ENCODE results near the gene OCA2.

DNA sequence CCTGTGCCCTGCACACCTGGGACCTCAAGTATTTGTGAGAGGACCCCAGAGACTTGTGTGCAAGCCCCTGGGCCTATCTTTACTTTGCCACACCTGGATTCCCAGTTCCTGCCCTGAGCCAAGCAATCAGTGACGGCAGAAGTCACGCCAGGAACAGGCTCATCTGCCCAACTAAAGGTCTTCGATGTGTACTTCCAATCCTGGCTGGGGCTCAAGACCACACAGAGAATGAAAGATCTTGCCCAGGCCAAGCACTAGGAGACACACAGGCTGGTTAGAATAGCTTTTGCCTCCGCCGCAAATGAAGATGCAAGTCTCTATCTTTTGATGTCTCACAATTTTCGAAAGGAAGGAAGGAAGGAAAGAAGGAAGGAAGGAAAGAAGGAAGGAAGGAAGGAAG lies 228.8 kb downstream of the OCA2 start:
- TF ChIP-seq, protein P1, sequence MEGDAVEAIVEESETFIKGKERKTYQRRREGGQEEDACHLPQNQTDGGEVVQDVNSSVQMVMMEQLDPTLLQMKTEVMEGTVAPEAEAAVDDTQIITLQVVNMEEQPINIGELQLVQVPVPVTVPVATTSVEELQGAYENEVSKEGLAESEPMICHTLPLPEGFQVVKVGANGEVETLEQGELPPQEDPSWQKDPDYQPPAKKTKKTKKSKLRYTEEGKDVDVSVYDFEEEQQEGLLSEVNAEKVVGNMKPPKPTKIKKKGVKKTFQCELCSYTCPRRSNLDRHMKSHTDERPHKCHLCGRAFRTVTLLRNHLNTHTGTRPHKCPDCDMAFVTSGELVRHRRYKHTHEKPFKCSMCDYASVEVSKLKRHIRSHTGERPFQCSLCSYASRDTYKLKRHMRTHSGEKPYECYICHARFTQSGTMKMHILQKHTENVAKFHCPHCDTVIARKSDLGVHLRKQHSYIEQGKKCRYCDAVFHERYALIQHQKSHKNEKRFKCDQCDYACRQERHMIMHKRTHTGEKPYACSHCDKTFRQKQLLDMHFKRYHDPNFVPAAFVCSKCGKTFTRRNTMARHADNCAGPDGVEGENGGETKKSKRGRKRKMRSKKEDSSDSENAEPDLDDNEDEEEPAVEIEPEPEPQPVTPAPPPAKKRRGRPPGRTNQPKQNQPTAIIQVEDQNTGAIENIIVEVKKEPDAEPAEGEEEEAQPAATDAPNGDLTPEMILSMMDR (IDR thresholded peaks at IDR 0.05): no peak
- no peak for TF ChIP-seq POLR2A (IDR thresholded peaks at IDR 0.05; ENCODE audit: low read depth)
